Upper lobe of left lung (tissue), 4 donors: ENCODE measurements around the gene GRHPR.

Experiments
- EP300 ChIP-seq, 4 donors: sonication (generic); formaldehyde crosslinking; IDR thresholded peaks; one replicate each; pipeline ENCODE4 v1.5.1; 2017; ENCODE audit warnings: antibody characterized with exemption in 4 of 4, control low read depth in 2 of 4
- POLR2A ChIP-seq, 4 donors: fragments of 450-650 bp; IDR thresholded peaks; one replicate each; pipeline ENCODE4 v1.5.1; 2016 to 2017; ENCODE audit warnings: antibody characterized with exemption in 4 of 4, mild to moderate bottlenecking in 2 of 4
- TF ChIP-seq, protein P1 (sequence below), 6 experiments: fragments of 450-650 bp in 4 of 6; fragments of 200-600 bp in 2 of 6; sonication (generic) in 2 of 6; IDR thresholded peaks; one replicate each; pipeline ENCODE4 v1.5.1; 2016 to 2019; ENCODE audit warnings: antibody characterized with exemption in 6 of 6

DNA sequence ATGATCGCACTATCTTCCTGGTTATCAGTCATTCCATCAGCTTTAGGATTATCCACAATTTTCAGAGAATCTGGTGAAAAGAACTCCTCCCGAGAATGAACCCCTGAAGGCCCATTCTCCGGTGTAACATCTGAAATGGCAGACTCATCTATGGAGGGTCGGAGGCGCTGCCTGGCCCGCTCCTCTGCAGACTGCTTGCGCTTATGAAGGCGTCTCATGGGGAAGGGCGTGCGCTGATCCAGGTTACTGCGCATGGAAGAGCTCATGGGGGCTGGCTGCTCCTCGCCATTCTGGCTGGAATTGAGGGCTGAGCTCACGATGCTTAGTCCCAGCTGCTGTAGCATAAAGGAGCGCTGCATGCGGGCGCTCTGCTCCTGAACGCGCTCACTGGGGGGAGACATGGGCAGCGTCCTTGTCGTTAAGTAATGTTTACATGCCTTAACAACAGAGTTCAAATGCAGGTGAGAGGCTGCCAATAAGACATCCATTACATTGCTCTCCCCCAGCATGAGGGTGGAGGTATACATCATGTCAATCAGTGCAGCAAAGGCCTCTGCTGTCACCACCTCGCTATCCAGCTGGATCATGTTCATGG is 19.4 kb downstream of the GRHPR start:
- TF ChIP-seq POLR2A (IDR thresholded peaks at IDR 0.05) (no peak), EP300 (IDR thresholded peaks at IDR 0.05) (no peak)
- TF ChIP-seq, protein P1, sequence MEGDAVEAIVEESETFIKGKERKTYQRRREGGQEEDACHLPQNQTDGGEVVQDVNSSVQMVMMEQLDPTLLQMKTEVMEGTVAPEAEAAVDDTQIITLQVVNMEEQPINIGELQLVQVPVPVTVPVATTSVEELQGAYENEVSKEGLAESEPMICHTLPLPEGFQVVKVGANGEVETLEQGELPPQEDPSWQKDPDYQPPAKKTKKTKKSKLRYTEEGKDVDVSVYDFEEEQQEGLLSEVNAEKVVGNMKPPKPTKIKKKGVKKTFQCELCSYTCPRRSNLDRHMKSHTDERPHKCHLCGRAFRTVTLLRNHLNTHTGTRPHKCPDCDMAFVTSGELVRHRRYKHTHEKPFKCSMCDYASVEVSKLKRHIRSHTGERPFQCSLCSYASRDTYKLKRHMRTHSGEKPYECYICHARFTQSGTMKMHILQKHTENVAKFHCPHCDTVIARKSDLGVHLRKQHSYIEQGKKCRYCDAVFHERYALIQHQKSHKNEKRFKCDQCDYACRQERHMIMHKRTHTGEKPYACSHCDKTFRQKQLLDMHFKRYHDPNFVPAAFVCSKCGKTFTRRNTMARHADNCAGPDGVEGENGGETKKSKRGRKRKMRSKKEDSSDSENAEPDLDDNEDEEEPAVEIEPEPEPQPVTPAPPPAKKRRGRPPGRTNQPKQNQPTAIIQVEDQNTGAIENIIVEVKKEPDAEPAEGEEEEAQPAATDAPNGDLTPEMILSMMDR (IDR thresholded peaks at IDR 0.05): no peak
